ENCODE results near the gene FERMT1. TPM values are rescaled to one million over a fixed set of nuclear protein-coding genes. Genes with fewer than 3 reads are reported as not detected.
"Not testable (repeated sequence)": the region's sequence is repeated elsewhere in the genome, so short reads cannot be mapped to it uniquely, and the experiment has no call there.

The FERMT1 gene
- total RNA-seq, 1 experiment from 2014 or later, result 0.56 TPM

DNA sequence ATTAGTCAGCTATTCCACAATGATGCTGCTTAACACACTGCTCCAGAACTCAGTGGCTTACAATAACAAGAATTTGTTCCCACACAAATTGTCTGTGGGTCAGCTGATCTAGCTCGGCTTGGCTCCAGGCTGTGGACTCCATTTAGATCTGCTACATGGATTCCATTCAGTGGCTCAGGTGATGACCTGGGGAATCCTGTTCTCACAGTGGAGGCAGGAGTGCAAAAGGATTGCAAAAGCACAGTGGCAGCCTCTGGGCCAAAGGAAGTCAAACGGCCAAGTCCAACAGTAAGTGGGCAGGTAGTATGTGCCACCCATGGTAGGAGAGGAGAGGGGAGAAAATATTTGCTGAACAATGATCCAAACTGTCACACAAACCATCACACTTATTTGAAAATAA is 53.2 kb downstream of the FERMT1 start:
- no peak for DNase-seq (ENCODE audit: low spot score)

DNA sequence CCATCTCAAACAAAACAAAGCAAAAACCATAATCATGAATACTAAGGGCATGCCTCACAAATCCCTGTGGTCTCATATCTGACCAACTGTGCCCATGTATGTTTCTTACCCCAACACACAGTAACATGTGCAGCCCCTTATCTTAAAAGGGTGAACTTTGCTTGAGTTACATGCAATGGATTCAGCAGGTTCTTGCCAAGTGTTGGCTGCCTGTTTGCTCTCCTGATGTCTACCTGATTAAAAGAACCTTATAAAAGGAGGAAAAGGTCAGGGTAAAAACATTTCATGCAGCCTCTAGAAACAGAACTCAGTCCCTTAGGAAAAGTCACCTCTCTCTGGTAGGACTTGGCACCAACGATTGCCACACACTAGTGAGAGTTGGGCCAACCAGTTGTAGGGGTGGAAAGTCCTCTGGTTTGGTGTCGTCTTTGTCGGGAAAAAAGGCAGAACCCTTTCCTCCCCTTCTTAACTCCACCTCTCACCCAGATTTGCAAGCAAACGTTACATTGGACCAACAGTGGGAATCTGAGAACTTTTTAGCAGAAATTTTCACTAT is 55.0 kb downstream of the FERMT1 start:
- DNase-seq (ENCODE audit: low spot score), result no peak

DNA sequence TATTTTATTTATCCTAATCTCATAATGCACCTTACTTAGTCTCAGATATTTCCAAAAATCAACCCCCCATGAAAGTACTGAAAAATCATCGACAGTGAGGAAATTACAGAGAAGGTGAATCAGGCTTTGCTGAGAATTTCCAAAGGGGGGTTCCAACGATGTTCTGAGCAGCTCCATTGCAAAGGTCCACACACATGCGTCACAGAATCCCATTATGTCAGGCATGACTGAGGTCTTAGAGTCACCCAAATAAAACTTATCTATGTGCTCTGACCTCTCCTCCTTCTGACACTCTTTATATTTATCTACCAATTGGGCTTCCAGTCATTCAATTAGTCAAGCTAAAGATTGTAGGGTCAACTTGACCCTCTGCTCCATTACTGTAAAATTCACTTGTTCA is 56.2 kb downstream of the FERMT1 start:
- DNase-seq (ENCODE audit: low spot score), result no peak

DNA sequence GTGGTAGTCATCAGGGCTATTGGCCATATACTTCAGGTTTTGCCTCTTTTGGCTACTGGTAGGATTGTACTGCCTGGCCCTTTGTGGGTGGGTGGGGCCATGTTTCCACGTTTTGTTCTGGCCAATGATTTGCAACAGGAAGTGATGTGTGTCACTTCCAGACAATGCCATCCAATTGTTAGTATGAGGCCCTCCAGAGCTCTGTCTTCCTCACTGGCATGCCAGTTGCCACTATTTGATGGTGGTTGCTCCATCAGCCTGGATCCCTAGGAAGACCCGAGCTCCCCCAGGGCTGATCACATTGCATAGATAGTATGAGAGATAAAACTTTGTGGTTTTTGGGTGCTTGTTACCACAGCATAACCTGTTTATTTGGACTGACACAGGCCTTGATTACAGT is 61.3 kb downstream of the FERMT1 start:
- DNase-seq (ENCODE audit: low spot score), result no peak

DNA sequence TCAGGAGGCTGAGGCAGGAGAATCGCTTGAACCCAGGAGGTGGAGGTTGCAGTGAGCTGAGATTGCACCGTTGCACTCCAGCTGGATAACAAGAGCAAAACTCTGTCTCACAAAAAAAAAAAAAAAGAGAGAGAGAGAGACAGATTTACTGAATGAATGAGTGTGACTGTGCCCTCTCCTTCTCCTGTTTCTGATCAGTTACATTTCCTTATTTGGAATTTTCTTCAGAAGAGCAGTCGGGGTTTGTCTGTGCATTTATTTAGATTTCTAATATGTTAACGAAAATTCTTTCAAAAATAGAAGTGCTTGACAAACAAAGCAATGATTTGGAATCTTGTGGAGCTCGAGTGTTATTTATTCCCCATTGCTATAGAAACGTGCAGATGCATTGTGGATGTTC is 62.6 kb downstream of the FERMT1 start:
- DNase-seq (ENCODE audit: low spot score), result no peak

DNA sequence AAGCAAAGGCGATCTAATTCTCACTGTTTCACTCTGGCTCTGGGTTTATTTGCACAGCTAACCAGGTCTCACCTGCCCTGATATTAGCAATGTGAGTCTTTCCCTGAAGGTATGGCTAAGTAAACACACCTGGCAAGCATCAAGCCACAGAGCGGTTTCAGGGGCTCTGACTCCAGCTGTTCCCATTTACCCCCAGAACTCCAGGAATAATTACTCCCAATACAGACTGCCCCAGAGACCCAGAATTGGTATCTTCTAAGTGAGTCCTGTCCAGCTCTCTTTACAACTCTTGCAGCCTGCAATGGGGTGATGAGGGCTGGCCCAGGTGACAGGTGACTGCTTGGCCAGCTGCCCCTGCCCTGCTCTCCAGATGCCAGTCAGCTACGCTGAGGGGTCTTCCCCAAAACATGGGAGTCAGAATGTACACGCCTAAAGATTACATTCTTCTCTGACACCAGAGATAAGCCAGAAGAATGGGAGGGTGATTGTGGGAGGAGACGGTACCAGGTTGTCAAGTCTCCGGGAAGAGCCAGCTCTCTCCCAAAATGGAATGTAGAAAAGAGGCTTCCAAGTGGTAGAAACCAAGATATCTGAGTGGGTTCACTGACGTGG is 64.0 kb downstream of the FERMT1 start:
- DNase-seq (ENCODE audit: low spot score), result no peak

GRCh38 chr20:6057691-6058090 is 65.1 kb downstream of the FERMT1 start:
- no peak for DNase-seq (ENCODE audit: low spot score)

- DNase-seq (ENCODE audit: low spot score), result no peak
Measured at GRCh38 chr20:6057139-6057538, 65.7 kb downstream of the FERMT1 start.

DNA sequence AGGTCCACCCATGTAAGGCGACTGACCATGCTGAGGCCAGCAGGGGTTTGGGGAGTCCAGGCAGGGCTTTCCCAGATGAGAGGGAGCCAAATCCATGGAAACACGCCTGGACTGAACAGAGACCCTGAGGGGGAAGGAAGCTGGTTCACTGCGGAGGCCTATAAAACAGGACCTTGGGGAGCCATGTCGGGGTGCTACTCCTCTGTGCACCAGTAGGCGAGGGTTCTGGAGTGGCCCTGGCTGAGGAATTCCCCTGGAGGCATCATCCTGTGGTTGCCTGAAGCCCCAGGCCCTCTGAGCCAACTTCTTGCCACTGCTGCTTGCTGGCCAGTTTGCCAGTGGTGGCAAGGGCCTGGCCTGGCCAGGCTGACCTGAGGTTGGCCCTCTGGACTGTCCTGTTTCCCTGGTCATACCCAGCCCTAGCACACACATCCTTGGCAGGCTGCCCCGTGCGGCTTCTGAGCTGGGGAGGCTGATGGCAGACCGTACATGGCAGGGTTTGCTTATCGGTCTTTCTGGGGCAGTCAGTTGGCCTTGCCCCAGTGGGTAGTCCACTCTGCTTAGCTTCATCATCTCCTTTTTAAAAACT is 66.8 kb downstream of the FERMT1 start:
- no peak for DNase-seq (ENCODE audit: low spot score)

GRCh38 chr20:6055161-6055783 is 67.6 kb downstream of the FERMT1 start:
- DNase-seq (ENCODE audit: low spot score), result no peak

GRCh38 chr20:6054689-6055051 is 68.2 kb downstream of the FERMT1 start:
- DNase-seq (ENCODE audit: low spot score), result not testable (repeated sequence)

- DNase-seq (ENCODE audit: low spot score), result peak; percentile 60
Measured at GRCh38 chr20:6053776-6054688, 68.8 kb downstream of the FERMT1 start, which contains the start of gene LRRN4. Gene LRRN4 (minus strand): TSS chr20:6054060. CDS start chr20:6052799, 1,261 bp downstream.

GRCh38 chr20:6053064-6053775 is 69.6 kb downstream of the FERMT1 start:
- no peak for DNase-seq (ENCODE audit: low spot score)

DNA sequence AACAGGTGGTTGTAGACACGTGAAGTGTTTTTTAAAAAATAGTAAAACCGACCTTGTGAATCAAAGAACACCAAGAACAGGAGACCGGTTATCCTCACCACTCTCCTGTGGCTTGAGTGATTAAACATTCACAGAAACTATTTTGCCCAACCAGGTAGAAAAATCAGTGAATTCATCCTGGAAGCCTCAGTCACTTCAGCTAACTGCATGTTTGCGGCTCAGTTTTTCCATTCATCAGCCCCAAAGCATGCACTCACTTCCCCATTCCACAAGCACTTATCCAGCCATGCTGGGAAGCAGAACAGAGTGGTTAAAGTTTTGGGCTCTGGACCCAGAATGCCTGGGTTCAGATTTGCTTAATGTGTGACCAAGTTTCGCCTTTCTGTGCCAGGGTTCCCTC is 71.3 kb downstream of the FERMT1 start:
- no peak for DNase-seq (ENCODE audit: low spot score)

- DNase-seq (ENCODE audit: low spot score), result no peak
Measured at GRCh38 chr20:6048391-6048790, 74.4 kb downstream of the FERMT1 start.

DNA sequence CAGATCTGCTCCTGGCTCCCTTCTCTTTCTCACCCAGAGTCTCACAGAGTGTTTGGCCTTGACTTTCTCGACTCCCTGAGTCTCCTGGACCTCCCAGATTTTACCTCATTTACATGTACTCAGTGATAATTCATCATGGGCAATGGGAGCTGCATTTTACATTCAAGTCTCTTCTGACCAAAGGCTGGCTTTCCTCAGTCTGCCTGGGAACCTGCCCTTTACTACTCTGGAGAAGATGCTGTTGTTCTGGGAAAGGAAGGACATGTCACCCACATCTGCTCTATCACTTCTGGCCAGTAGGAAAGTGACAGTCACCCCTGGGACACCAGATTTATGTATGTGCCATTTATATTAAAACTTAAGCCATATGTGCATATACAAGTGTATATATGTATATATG is 76.4 kb downstream of the FERMT1 start:
- no peak for DNase-seq (ENCODE audit: low spot score)

- DNase-seq (ENCODE audit: low spot score), result no peak
Measured at GRCh38 chr20:6045566-6045965, 77.3 kb downstream of the FERMT1 start.

DNA sequence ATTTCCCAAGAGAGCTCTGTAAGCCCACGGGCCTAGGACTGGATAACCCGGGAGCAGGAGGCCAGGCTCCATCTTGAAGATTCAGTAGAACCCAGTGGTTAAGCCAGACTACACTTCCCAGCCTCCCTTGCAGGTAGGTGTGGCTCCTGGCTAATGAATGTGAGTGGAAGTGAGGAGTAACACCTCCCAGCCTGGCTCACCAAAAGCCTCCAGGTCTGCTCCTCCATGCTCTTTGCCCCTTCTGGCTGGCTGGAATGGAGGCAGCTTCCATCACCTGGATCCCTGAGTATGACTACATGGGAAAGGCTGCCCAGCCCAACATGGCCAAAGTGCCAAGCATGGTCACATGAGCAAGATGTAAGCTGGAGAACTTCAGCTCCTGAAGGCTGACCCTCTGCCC is 78.7 kb downstream of the FERMT1 start:
- no peak for DNase-seq (ENCODE audit: low spot score)

DNA sequence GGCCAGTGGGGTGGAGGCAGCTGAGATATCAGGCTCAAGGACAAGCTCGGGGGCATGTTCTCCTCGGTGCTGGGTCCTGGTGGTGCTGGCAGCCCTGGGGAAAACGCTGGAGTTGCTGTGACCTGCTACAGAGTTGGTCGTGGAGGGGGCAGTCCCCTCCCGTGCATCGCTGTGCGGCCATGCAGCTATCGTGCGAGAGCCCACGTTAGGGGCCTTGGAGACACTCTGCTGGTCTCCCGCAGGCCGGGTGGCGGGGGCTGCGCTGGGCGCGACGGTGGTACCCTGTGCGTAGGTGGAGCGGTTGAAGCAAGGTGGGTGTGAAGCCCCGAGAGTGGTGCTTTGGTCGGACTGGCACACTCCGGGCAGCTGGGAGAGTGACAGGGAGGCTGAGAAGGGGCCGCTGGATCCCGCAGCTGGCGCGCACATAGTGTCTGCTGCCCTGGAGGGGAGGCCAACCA is 81.0 kb downstream of the FERMT1 start:
- DNase-seq (ENCODE audit: low spot score), result no peak

DNA sequence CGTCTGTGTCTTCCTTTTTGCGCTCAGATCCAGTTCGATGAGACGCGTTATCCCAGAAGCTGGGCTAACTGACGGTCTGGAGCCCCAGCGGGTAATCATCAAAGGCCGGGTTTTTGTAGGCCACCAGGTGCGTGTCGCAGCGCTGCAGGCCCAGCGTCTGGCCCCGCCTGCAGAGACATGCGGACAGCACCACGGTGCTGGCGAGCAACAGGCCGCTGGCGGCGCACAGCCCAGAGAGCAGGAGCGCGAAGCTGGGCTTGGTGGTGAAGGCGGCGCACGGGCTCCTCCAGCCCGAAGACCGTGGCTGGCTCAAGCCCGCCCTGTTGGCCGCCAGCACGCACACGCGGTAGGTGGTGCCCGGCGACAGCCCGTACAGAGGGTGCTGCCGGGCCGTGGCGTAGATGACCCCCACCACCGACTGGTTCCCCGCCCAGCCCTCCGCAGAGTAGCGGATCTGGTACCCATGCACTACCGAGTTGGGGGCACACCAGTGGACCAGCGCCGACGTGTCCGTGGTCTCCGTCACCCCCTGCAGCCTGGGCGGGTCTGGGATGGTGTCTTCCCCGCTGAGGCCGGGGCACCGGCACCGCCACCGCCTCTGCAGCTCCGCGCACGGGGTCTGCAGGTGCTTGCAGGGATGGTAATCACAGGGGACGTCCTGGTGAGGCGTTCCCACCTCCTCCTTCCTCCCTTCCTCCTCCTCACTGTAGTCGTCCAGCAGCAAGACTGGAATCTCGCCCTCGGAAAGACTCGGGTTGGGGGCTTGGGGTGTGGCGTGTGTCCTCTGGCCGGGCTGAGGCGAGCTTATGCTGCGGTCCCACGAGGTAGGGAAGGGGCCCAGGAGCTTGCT is 81.6 kb downstream of the FERMT1 start:
- DNase-seq (ENCODE audit: low spot score), result no peak

Data from H4 (cell line).